Occipital lobe (tissue), 2 donors: ENCODE data around the gene MARK2. TPM values are rescaled to one million over a fixed set of nuclear protein-coding genes. Genes with fewer than 3 reads are reported as not detected.

Experiments
- small RNA-seq: library from RNA; depleted of rRNA; stranded (forward); fragments of <200 nt; gene quantifications from one replicate; pipeline ENCODE3, GENCODE V24; 2014
- total RNA-seq: library from RNA; depleted of rRNA; stranded (reverse); fragments of >200 nt; gene quantifications from one replicate; pipeline ENCODE4 v1.2.3, GENCODE V29; 2014

MARK2 gene
- total RNA-seq, 1 donor from 2014 or later = 10.8 TPM

Small RNA genes within 50 kb of the gene (small RNA-seq; reads per million reads assigned to genes)
- gene AP006289.1 (not detected), gene RN7SL596P (not detected), gene RNU6-1306P (not detected)

Other genes with a start within 250 kb of the MARK2 start
- gene PLAAT3, start 224.7 kb upstream of the MARK2 start, total RNA-seq = 4.7 TPM
- gene ATL3, start 167.7 kb upstream of the MARK2 start, total RNA-seq = 26.0 TPM
- 207 TPM for gene RTN3, start 157.6 kb upstream of the MARK2 start, total RNA-seq
- gene ZFTA, start 70.3 kb upstream of the MARK2 start, total RNA-seq = 90.3 TPM
- gene SPINDOC, start 25.7 kb upstream of the MARK2 start, total RNA-seq = 12.2 TPM
- gene RCOR2, start 78.1 kb downstream of the MARK2 start, total RNA-seq = 9.5 TPM
- gene NAA40, start 99.9 kb downstream of the MARK2 start, total RNA-seq = 9.8 TPM
- gene COX8A, start 135.5 kb downstream of the MARK2 start, total RNA-seq = 190 TPM
- gene OTUB1, start 147.3 kb downstream of the MARK2 start, total RNA-seq = 25.3 TPM
- gene FLRT1, start 196.8 kb downstream of the MARK2 start, total RNA-seq = 5.0 TPM